Kidney tubule cell (primary cell): ENCODE measurements around the gene RUFY1.
"Not testable (repeated sequence)": the region's sequence is repeated elsewhere in the genome, so short reads cannot be mapped to it uniquely, and the experiment has no call there.

Experiments
- DNase-seq: peaks from one replicate; pipeline ENCODE4 v3.0.0-alpha.2; 2018; ENCODE audit warnings: low spot score

Gene RUFY1

GRCh38 chr5:179623003-179623905 is 72.9 kb downstream of the RUFY1 start, which contains the start of gene HNRNPH1:
Gene HNRNPH1 (minus strand): TSS chr5:179623671. CDS start chr5:179623133, 538 bp downstream.
- peak; percentile 99 for DNase-seq

GRCh38 chr5:179623906-179624741 is 73.8 kb downstream of the RUFY1 start:
- peak; percentile 75 for DNase-seq

- DNase-seq, result no peak
Observed at GRCh38 chr5:179624841-179625271, 74.5 kb downstream of the RUFY1 start.

GRCh38 chr5:179633501-179634369 is 83.4 kb downstream of the RUFY1 start:
- DNase-seq, result not testable (repeated sequence)

- DNase-seq, result not testable (repeated sequence)
Observed at GRCh38 chr5:179634370-179635172, 84.2 kb downstream of the RUFY1 start.

GRCh38 chr5:179639296-179639695 is 88.9 kb downstream of the RUFY1 start:
- not testable (repeated sequence) for DNase-seq

GRCh38 chr5:179641745-179642144 is 91.4 kb downstream of the RUFY1 start:
- not testable (repeated sequence) for DNase-seq

GRCh38 chr5:179642626-179643025 is 92.3 kb downstream of the RUFY1 start:
- not testable (repeated sequence) for DNase-seq

- DNase-seq, result not testable (repeated sequence)
Observed at GRCh38 chr5:179643141-179643920, 93.0 kb downstream of the RUFY1 start.

- DNase-seq, result not testable (repeated sequence)
Observed at GRCh38 chr5:179644766-179645165, 94.4 kb downstream of the RUFY1 start.

- no peak for DNase-seq
Observed at GRCh38 chr5:179648410-179648809, 98.1 kb downstream of the RUFY1 start.

GRCh38 chr5:179649166-179649703 is 98.9 kb downstream of the RUFY1 start:
- DNase-seq, result not testable (repeated sequence)

GRCh38 chr5:179650245-179650644 is 99.9 kb downstream of the RUFY1 start:
- not testable (repeated sequence) for DNase-seq

- DNase-seq, result not testable (repeated sequence)
Observed at GRCh38 chr5:179653135-179653534, 102.8 kb downstream of the RUFY1 start.

- not testable (repeated sequence) for DNase-seq
Observed at GRCh38 chr5:179657302-179658178, 107.2 kb downstream of the RUFY1 start.

- DNase-seq, result peak; percentile 21
Observed at GRCh38 chr5:179658179-179658856, 108.0 kb downstream of the RUFY1 start.
